Lower leg skin (tissue), 3 donors: ENCODE data around the gene NAA38.

Experiments
- POLR2A ChIP-seq, 2 donors: fragments of 450-650 bp; IDR thresholded peaks; one replicate each; pipeline ENCODE4 v1.6.1; 2016 to 2017; ENCODE audit warnings: antibody characterized with exemption in 2 of 2, mild to moderate bottlenecking in 1 of 2, moderate library complexity in 1 of 2
- TF ChIP-seq, protein P1 (sequence below), 3 donors: fragments of 450-650 bp; IDR thresholded peaks; one replicate each; pipeline ENCODE4 v1.5.1; 2016; ENCODE audit warnings: antibody characterized with exemption in 3 of 3, mild to moderate bottlenecking in 3 of 3, moderate library complexity in 2 of 3

DNA sequence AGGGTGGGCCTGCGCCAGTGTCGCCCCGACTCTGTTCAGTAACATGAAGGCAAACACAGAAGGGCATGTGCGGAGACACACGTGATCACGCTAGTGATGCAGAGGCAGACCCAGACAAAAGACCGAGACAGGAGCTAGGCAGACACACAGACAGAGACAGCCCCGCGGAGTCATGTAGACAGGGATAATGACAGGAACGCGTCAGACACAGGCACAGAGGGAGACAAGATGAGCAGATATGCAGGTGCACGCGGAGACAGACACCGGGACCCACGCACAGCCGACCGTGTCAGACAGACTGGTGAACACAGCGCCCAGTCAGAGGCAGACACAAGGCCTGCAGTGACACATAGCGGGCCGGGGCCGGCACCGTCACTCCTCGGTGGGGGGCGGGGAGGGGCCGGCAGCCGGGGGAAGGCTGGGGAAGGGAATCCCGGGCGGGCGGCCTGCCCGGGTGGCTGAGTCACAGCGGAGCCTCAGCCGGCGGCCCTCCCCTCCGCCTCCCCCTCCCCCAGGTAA lies 15.9 kb downstream of the NAA38 start:
- TF ChIP-seq, protein P1, sequence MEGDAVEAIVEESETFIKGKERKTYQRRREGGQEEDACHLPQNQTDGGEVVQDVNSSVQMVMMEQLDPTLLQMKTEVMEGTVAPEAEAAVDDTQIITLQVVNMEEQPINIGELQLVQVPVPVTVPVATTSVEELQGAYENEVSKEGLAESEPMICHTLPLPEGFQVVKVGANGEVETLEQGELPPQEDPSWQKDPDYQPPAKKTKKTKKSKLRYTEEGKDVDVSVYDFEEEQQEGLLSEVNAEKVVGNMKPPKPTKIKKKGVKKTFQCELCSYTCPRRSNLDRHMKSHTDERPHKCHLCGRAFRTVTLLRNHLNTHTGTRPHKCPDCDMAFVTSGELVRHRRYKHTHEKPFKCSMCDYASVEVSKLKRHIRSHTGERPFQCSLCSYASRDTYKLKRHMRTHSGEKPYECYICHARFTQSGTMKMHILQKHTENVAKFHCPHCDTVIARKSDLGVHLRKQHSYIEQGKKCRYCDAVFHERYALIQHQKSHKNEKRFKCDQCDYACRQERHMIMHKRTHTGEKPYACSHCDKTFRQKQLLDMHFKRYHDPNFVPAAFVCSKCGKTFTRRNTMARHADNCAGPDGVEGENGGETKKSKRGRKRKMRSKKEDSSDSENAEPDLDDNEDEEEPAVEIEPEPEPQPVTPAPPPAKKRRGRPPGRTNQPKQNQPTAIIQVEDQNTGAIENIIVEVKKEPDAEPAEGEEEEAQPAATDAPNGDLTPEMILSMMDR (IDR thresholded peaks at IDR 0.05) = peak in 1 of 3 donors; percentile 32
- no peak for TF ChIP-seq POLR2A (IDR thresholded peaks at IDR 0.05)
